ENCODE measurements around the gene CABP2.

CABP2 gene

DNA sequence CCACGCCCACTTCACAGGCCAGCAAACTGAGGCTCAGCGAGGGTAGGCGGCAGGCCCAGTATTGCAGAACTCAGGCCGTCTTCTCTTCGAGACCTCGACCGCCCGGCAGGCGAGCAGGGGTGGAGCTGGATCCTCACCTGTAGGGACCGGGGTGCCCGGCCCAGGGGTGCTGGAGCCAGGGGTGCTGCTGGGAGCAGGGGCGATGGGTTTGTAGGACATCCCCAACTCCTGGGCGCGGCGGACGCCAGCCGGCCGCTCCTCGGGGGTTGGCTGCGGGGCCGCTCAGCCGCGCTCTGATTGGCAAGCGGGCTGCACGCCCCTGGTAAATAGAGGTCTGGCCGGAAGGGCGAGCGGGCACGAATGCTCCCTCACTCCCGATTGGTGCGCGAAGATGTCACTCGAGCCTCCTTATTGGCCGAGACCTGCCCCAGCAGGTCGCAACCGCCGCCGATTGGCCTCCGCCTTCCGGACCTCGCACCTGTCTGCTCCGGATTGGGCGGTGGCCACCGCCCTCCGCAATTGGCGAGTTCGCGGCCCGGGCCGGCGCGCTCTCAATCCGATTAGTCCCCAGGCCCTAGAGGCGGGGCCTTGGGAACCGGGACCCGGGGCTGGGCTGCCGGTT lies 15.3 kb downstream of the CABP2 start, which contains the start of gene CDK2AP2:
Gene CDK2AP2 (minus strand): TSS at position 299 of the 622 bp plus-strand sequence. CDS start 80 bp downstream, at position 219.
- DNase-seq (ENCODE audit: low read depth) = peak; percentile 95

DNA sequence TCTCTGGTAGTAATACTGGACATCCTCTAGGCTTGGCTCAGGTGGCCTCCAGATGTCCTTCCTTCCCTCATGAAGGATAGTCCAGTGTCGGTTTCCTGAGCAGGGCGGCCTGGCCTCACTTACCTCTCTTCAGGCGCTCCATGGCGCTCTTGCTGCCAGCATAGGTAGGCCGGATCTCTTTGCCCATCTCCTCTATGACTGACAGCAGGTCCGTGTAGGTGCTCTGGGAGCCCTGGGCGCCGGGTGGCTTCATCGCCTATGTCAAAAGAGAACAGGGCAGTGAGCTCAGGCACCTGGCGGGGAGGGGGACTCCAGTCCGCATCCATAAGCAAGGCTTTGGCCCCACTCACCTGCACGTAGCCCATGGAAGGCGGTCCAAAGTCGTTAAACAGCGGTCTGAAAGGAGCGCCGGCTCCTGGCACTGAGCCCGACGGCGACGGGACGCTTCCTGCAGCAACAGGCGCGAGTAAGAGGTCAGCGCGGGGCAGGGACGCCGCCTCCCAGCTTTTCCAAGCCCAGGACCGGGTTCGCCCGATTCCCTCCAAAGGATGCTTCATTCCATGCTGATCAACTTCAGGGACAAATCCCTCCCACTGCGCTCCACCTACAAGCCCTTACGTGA lies 15.9 kb downstream of the CABP2 start:
- DNase-seq (ENCODE audit: low read depth) = no peak

- no peak for DNase-seq (ENCODE audit: low read depth)
These were observed 16.7 kb downstream of the CABP2 start for GRCh38 chr11:67506426-67507051.

- peak; percentile 74 for DNase-seq (ENCODE audit: low read depth)
These were observed 17.4 kb downstream of the CABP2 start for GRCh38 chr11:67505605-67506396.

GRCh38 chr11:67504950-67505581 lies 18.2 kb downstream of the CABP2 start, which contains the start of gene PITPNM1:
PITPNM1 (minus strand) TSS chr11:67505363; CDS start chr11:67504180, 1,183 bp downstream.
- DNase-seq (ENCODE audit: low read depth) = no peak

GRCh38 chr11:67504005-67504949 lies 19.0 kb downstream of the CABP2 start:
- DNase-seq (ENCODE audit: low read depth) = no peak

DNA sequence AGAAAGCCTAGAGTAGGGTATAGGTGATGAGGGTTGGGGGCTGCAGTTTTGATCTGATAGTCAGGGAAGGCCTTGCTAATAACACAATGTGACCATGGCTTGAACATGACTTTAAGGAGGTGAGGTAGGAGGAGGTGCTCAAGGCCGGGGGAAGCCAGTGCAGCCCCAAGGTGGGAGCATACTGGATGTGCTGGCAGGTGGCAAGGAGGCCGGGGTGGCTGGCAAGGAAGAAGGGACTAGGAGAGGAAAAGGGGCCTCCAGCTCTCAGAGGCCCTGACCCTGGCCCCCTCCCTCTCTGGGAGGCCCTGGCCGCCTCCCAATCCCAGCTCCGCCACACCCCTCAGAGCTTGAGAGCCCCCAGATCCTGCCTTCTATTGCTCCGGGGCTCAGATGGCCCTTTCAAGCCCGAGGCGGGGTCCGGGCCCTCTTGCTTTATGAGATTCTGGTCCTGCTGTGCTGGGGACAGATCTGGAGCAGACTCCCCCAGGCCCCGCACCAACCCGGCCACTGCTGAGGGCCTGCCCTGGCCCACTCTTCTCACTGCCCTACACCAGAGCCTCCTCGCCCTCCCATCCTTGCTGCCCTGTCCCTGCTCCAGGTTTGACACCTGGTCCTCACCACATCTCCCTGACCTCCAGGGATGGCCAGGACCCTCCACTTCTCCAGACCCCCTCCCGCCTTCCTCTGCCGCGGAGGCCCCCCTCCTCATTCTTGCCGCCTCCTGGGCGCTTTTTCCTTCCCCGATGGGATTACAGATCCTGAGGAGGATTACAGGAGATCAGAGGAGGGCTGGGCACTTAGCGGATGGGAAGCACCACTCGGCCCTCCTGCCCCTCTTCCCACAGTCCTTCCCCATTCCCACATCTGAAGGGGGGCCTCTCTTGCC lies 19.9 kb downstream of the CABP2 start:
- no peak for DNase-seq (ENCODE audit: low read depth)

DNA sequence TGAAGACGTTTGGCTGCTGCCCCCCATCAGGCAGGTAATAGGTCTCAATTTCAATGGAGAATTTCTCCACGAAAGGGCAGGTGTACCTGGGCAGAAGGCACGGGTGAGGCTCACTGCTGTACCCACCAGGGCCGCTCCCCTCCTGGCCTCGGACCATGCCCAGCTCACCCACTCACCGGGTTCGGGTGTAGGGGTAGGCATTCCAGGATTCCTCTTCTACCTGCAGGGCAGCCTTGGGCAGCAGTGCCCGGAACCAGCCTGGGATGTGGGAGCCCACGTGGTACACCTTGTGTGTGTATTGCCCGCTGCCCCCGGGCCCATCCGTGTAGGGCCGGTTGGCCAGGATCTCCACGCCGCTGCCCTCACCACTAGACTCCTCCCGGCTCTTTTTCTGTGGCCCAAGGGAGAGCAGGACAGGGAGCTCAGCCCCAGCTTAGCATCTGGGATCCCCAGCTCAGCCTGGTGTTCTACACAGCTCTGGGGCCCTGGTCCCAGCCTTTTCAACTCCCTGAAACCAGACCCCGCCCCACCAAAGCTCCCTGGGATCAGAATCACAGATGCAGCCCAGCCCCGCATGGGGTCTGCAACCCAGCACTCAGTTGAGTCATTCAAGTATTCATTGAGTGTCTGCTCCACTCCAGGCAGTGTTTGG lies 20.8 kb downstream of the CABP2 start:
- DNase-seq (ENCODE audit: low read depth) = no peak

DNA sequence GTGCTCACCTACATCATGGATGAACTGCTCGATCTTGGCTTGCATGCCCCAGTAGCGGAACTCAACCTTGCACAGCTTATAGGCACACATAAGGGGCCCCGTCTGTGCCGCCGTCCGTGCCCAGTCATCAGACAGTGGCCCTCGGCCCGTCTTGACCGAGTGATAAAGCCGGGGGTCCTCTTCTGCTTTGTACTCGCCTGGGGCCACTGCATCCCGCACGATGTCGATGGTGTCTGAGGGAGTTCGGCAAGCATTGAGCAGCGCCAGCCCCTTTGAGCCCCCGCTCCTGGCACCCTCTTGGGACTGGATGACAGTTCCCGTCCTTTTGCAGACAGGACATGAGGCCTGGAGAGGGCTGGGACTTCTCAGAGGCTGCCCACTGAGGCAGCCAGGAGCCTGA lies 21.4 kb downstream of the CABP2 start:
- no peak for DNase-seq (ENCODE audit: low read depth)

- DNase-seq (ENCODE audit: low read depth) = no peak
These were observed 22.2 kb downstream of the CABP2 start for GRCh38 chr11:67500831-67501715.

DNA sequence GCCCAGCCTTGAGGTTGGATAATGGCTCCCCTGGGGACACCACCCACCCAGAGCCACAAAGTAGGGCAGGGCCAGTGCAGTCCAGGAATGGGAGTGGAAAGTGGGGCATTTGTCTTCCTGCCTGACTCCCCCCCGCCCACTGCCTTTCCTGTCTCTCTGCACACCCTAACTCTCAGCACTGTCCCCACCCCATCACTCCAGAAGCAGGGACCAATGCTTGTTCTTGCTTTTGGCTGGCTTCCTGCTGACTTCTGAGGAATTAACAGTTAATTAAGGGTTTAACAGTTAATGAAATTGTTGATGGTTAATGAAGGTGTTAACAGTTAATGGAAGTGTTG lies 22.8 kb downstream of the CABP2 start:
- DNase-seq (ENCODE audit: low read depth) = no peak

DNA sequence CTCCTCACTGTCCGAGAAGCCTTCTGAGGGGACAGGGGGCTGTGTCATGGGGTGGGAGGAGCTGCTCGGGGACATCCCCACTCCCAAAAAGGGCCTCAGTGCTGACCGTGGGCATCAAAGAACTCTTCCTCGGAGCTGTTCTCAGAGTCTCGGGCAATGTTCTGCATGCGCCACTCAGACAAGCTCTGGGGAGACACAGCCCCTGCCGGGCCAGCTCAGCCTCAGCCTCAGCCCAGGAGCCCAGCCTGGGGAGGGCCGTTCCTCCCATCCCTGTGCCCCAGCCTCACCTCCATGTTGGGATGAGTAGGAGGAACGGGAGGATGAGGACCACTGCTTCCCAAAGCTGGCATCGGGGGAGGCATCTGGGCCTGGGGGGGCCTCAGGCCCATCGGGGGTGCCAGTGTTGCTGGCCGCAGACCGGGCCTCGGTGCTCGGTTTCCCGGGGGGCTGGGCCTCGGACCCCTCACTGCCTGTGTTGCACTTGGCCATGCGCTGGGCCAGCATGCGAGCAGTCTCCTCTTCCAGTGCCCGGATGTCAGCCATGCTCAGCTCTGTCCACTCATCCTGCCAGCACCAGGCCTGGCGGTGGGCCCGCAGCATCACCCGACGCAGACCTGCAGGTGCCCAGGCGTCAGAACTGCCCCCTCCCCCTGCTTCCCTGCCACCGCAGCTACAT lies 23.3 kb downstream of the CABP2 start:
- DNase-seq (ENCODE audit: low read depth) = no peak

GRCh38 chr11:67498544-67498972 lies 24.7 kb downstream of the CABP2 start:
- DNase-seq (ENCODE audit: low read depth) = no peak

- no peak for DNase-seq (ENCODE audit: low read depth)
These were observed 25.5 kb downstream of the CABP2 start for GRCh38 chr11:67497656-67498291.

DNA sequence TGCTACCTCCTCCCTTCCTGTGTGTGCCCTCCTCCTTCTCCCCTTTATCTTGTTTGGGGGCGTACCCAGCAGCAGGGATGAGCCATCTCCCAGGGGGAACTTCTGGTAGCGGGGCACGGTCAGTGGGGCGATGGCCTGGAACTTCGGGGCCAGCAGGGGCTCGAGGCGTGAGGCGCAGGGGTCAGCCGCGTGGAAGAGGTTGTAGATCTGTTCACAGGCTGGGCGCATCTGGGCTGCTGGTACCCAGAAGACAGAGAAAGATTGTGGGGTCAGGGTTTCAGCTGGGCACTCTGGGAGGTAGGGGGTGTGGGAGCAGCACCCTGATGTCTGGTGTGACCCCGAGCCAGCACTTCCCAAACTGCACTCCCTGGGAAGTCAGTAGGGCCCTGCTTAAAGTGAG lies 27.1 kb downstream of the CABP2 start:
- no peak for DNase-seq (ENCODE audit: low read depth)

DNA sequence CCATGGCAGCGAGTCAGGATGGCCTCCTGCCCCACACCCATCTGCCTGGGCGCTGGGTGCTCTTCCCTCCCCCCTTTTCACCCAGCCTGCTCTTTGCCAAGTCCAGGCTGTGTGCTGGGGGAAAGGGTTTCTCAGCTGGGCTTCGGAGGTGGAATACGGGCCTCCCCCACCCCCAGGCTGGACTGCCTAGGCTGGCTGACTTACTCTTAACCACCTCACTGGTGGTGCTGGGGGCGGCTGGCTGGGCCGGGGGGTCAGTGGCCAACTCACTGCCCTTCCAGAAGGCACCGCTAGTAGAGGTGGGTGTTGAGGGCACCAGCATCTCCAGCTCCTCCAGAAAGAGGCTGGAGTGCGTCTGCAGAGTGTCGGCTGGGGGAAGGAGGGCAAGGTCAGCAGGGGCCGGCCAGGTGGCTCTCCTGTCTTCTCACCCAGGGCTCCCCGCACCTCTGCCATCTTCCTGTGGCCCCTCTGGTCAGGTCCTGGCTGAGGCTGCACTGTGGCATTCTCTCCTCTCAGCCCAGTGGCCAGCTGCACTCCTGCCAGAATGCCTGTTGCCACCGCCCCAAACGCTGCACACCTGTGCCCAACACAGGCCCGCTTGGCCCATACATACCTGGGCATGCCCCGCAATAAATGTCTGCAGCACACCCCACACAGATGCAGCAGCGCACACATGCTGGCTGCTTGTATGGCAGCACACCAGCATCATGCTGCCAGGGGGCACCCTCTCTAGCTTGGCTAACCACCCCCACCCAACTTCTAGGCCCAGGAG lies 27.8 kb downstream of the CABP2 start:
- no peak for DNase-seq (ENCODE audit: low read depth)
